Mesenchymal stem cell (in vitro differentiated cells and primary cell): ENCODE measurements around the gene IL11RA.

ENCODE experiments used
- DNase-seq: peaks from one replicate; pipeline ENCODE4 v3.0.0-alpha.2; 2013
- H2AFZ ChIP-seq: one replicate; pipeline ENCODE4 v1.6.1; 2013; ENCODE audit warnings: low read depth, mild to moderate bottlenecking, control low read depth, inconsistent platforms, low read length, moderate library complexity
- H2AK5ac ChIP-seq: 2 replicates; pipeline ENCODE4 v1.6.1; 2013; ENCODE audit warnings: low read length, moderate library complexity, mild to moderate bottlenecking, inconsistent platforms; ENCODE audit not compliant: severe bottlenecking
- H2BK120ac ChIP-seq: one replicate; pipeline ENCODE4 v1.6.1; 2013; ENCODE audit warnings: low read depth, mild to moderate bottlenecking, inconsistent platforms, low read length, moderate library complexity
- H2BK12ac ChIP-seq, 2 experiments: one replicate each; pipeline ENCODE4 v1.6.1; 2013; ENCODE audit warnings: inconsistent platforms in 2 of 2, low read length in 2 of 2, mild to moderate bottlenecking in 2 of 2, moderate library complexity in 2 of 2, control low read depth in 1 of 2
- H2BK15ac ChIP-seq: one replicate; pipeline ENCODE4 v1.6.1; 2013; ENCODE audit warnings: mild to moderate bottlenecking, low read depth, inconsistent platforms; ENCODE audit not compliant: poor library complexity, severe bottlenecking
- H2BK5ac ChIP-seq: 2 replicates; pipeline ENCODE4 v1.6.1; 2013; ENCODE audit warnings: low read depth, mild to moderate bottlenecking, low read length, control low read depth, inconsistent platforms; ENCODE audit not compliant: poor library complexity, severe bottlenecking
- H3K14ac ChIP-seq, 2 experiments: one replicate each; pipeline ENCODE4 v1.6.1; 2013; ENCODE audit warnings: inconsistent platforms in 2 of 2, low read length in 2 of 2, control low read depth in 1 of 2, mild to moderate bottlenecking in 1 of 2, moderate library complexity in 1 of 2
- H3K18ac ChIP-seq, 2 experiments: one replicate each; pipeline ENCODE4 v1.6.1; 2013; ENCODE audit warnings: inconsistent platforms in 2 of 2, low read length in 2 of 2, control low read depth in 1 of 2, low read depth in 1 of 2, mild to moderate bottlenecking in 1 of 2
- H3K23ac ChIP-seq, 2 experiments: one replicate each; pipeline ENCODE4 v1.6.1; 2013; ENCODE audit warnings: inconsistent platforms in 2 of 2, low read length in 2 of 2, mild to moderate bottlenecking in 2 of 2, moderate library complexity in 2 of 2, control low read depth in 1 of 2
- H3K27ac ChIP-seq: 2 replicates; pipeline ENCODE4 v1.5.1; 2013; ENCODE audit warnings: mild to moderate bottlenecking, moderate library complexity, low read length, control low read depth, inconsistent platforms; ENCODE audit not compliant: poor library complexity, severe bottlenecking
- H3K27me3 ChIP-seq, 2 experiments: 2 replicates each; pipeline versions ENCODE4 v1.6.1 to v1.7.0; 2013; ENCODE audit warnings: low read length in 2 of 2, mild to moderate bottlenecking in 2 of 2, moderate library complexity in 2 of 2, control low read depth in 1 of 2, inconsistent platforms in 1 of 2; ENCODE audit not compliant: control insufficient read depth in 1 of 2, insufficient read depth in 1 of 2
- H3K36me3 ChIP-seq, 2 experiments: 2 replicates each; pipeline versions ENCODE4 v1.6.1 to v1.7.0; 2013; ENCODE audit warnings: low read length in 2 of 2, control low read depth in 1 of 2, inconsistent platforms in 1 of 2, low read depth in 1 of 2, mild to moderate bottlenecking in 1 of 2; ENCODE audit not compliant: insufficient read depth in 2 of 2, control insufficient read depth in 1 of 2
- H3K4ac ChIP-seq, 2 experiments: one replicate each; pipeline ENCODE4 v1.6.1; 2013; ENCODE audit warnings: inconsistent platforms in 2 of 2, low read length in 2 of 2, mild to moderate bottlenecking in 2 of 2, moderate library complexity in 2 of 2, control low read depth in 1 of 2, low read depth in 1 of 2
- H3K4me1 ChIP-seq: 2 replicates; pipeline ENCODE4 v1.6.1; 2013; ENCODE audit warnings: low read depth, low read length, control low read depth; ENCODE audit not compliant: control insufficient read depth, insufficient read depth
- H3K4me2 ChIP-seq: 2 replicates; pipeline ENCODE4 v1.6.1; 2013; ENCODE audit warnings: low read length, mild to moderate bottlenecking, inconsistent platforms; ENCODE audit not compliant: poor library complexity, severe bottlenecking
- H3K4me3 ChIP-seq, 2 experiments: 2 replicates each; pipeline versions ENCODE4 v1.5.1 to v1.7.0; 2013; ENCODE audit warnings: low read length in 2 of 2, mild to moderate bottlenecking in 2 of 2, control low read depth in 1 of 2, low read depth in 1 of 2; ENCODE audit not compliant: insufficient read depth in 1 of 2
- H3K79me1 ChIP-seq: replicated peaks from 2 replicates; pipeline ENCODE4 v1.6.1; 2013; ENCODE audit warnings: mild to moderate bottlenecking, control low read depth, low read length, inconsistent platforms; ENCODE audit not compliant: poor library complexity, severe bottlenecking
- H3K9ac ChIP-seq: 2 replicates; pipeline ENCODE4 v1.7.0; 2013; ENCODE audit warnings: mild to moderate bottlenecking, low read length, moderate library complexity
- H3K9me3 ChIP-seq: 2 replicates; pipeline ENCODE4 v1.7.0; 2013; ENCODE audit warnings: mild to moderate bottlenecking, low read length; ENCODE audit not compliant: control insufficient read depth
- H4K8ac ChIP-seq: one replicate; pipeline ENCODE4 v1.6.1; 2013; ENCODE audit warnings: inconsistent platforms, mild to moderate bottlenecking, low read length, moderate library complexity
- H4K91ac ChIP-seq: one replicate; pipeline ENCODE4 v1.6.1; 2013; ENCODE audit warnings: mild to moderate bottlenecking, low read length, inconsistent platforms
- WGBS: methylation state at CpG from one replicate; pipeline ENCODE4 v1.1.7; 2013; ENCODE audit warnings: mixed read lengths; 5-methylcytosine and 5-hydroxymethylcytosine counted together

The IL11RA gene

GRCh38 chr9:34647084-34647403 lies 4.9 kb upstream of the IL11RA start:
- Histone ChIP-seq H3K4me2 (peak overlapping the region; percentile 88), H2AFZ (no peak overlapping the region), H4K91ac (peak overlapping the region; percentile 83), H3K79me1 (peaks cover 26% of the 10 kb centered on the region), H3K14ac (peak overlapping the region in 1 of 2 experiments; percentile 95), H2BK120ac (no peak overlapping the region), H3K18ac (peak overlapping the region; percentile 90 to 97), H3K4me3 (peak overlapping the region; percentile 80 to 86), H3K27ac (peak overlapping the region; percentile 75), H3K9me3 (no peaks in the 10 kb centered on the region), H3K27me3 (no peaks in the 10 kb centered on the region), H3K9ac (peak overlapping the region; percentile 91), H2BK12ac (peak overlapping the region in 1 of 2 experiments; percentile 58), H2BK5ac (no peak overlapping the region), H2BK15ac (no peak overlapping the region), H3K36me3 (peaks cover 27 to 28% of the 10 kb centered on the region in 2 experiments), H2AK5ac (no peak overlapping the region), H3K23ac (peak overlapping the region in 1 of 2 experiments; percentile 98), H4K8ac (peak overlapping the region; percentile 35), H3K4ac (peak overlapping the region; percentile 20 to 70), H3K4me1 (peaks cover 26% of the 10 kb centered on the region)
- DNase-seq: no peak
- WGBS: 1% methylated on average over 7 of the region's 8 CpGs

- H3K36me3 ChIP-seq: peaks cover 27 to 28% of the 10 kb centered on the region in 2 experiments
Observed at GRCh38 chr9:34647651-34648050, 4.3 kb upstream of the IL11RA start.

GRCh38 chr9:34648673-34649072 lies 3.3 kb upstream of the IL11RA start:
- peak overlapping the region in 1 of 2 experiments; percentile 15 for H2BK12ac ChIP-seq
- H3K4me1 ChIP-seq: peaks cover 42% of the 10 kb centered on the region
- H3K79me1 ChIP-seq: peaks cover 29% of the 10 kb centered on the region
- H3K36me3 ChIP-seq: peaks cover 27 to 28% of the 10 kb centered on the region in 2 experiments
- H3K27ac ChIP-seq: no peak overlapping the region
- H3K4me3 ChIP-seq: no peak overlapping the region
- H3K4me2 ChIP-seq: no peak overlapping the region
- no peaks in the 10 kb centered on the region for H3K27me3 ChIP-seq
- no peak for DNase-seq
- no peak overlapping the region for H3K4ac ChIP-seq
- H2AK5ac ChIP-seq: no peak overlapping the region
- no peak overlapping the region for H3K23ac ChIP-seq
- no peak overlapping the region for H3K14ac ChIP-seq
- no peak overlapping the region for H3K18ac ChIP-seq
- no peaks in the 10 kb centered on the region for H3K9me3 ChIP-seq
- H3K9ac ChIP-seq: no peak overlapping the region
- WGBS: 95% methylated on average over 7 of the region's 8 CpGs
- no peak overlapping the region for H2AFZ ChIP-seq
- no peak overlapping the region for H4K8ac ChIP-seq
- no peak overlapping the region for H4K91ac ChIP-seq
- no peak overlapping the region for H2BK120ac ChIP-seq
- no peak overlapping the region for H2BK5ac ChIP-seq
- no peak overlapping the region for H2BK15ac ChIP-seq

More at GRCh38 chr9:34647651-34648050, 4.3 kb upstream of the IL11RA start:
- Histone ChIP-seq H3K27me3 (no peaks in the 10 kb centered on the region), H3K4me3 (peak overlapping the region in 1 of 2 experiments; percentile 86), H3K18ac (no peak overlapping the region), H2AFZ (no peak overlapping the region), H2BK15ac (no peak overlapping the region), H3K4me2 (peak overlapping the region; percentile 88), H2BK5ac (no peak overlapping the region), H3K79me1 (peaks cover 26% of the 10 kb centered on the region), H3K23ac (no peak overlapping the region), H4K91ac (peak overlapping the region; percentile 19), H3K9me3 (no peaks in the 10 kb centered on the region), H2AK5ac (peak overlapping the region; percentile 8), H3K9ac (peak overlapping the region; percentile 91), H3K14ac (peak overlapping the region in 1 of 2 experiments; percentile 86), H2BK120ac (no peak overlapping the region), H3K27ac (no peak overlapping the region), H3K4ac (peak overlapping the region in 1 of 2 experiments; percentile 9), H4K8ac (peak overlapping the region; percentile 36), H2BK12ac (peak overlapping the region in 1 of 2 experiments; percentile 58), H3K4me1 (peaks cover 33% of the 10 kb centered on the region)
- WGBS: 81% methylated on average over 10 of the region's 10 CpGs
- DNase-seq: no peak

DNA sequence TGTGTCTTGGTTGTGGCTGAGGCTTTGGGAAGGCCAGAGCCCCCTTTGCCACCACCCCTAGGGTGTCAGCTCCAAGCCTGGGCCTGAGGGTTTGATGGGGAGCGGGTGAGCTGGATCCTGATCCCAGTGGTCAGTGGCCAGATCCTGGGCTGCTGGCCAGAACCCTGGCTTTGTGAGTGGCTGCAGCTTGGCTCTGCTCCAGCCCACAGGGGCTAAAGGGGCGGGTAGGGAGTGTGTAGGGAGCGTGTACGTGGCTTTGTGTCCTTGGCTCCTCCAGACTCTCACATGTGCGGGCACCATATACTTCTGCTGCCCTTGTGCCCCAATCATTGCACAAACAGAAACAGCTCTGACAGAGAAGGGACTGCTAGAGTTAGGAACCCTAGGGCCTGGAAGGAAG lies 1.2 kb upstream of the IL11RA start:
- H3K18ac ChIP-seq: no peak overlapping the region
- peaks cover 27 to 28% of the 10 kb centered on the region in 2 experiments for H3K36me3 ChIP-seq
- WGBS: 93% methylated on average over 2 of the region's 5 CpGs
- H4K8ac ChIP-seq: no peak overlapping the region
- H3K9me3 ChIP-seq: no peaks in the 10 kb centered on the region
- peaks cover 44% of the 10 kb centered on the region for H3K4me1 ChIP-seq
- H2AFZ ChIP-seq: no peak overlapping the region
- H2BK5ac ChIP-seq: no peak overlapping the region
- H3K4ac ChIP-seq: no peak overlapping the region
- no peak overlapping the region for H3K4me2 ChIP-seq
- H4K91ac ChIP-seq: peak overlapping the region; percentile 7
- H3K27me3 ChIP-seq: no peaks in the 10 kb centered on the region
- no peak overlapping the region for H3K27ac ChIP-seq
- H2AK5ac ChIP-seq: no peak overlapping the region
- no peak overlapping the region for H3K14ac ChIP-seq
- H3K9ac ChIP-seq: no peak overlapping the region
- no peak overlapping the region for H3K23ac ChIP-seq
- peak overlapping the region in 1 of 2 experiments; percentile 82 for H3K4me3 ChIP-seq
- H2BK15ac ChIP-seq: no peak overlapping the region
- no peak overlapping the region for H2BK120ac ChIP-seq
- H2BK12ac ChIP-seq: no peak overlapping the region
- H3K79me1 ChIP-seq: peaks cover 29% of the 10 kb centered on the region
- DNase-seq: no peak
